ENCODE results near the gene VAMP4. TPM values are rescaled to one million over a fixed set of nuclear protein-coding genes. Genes with fewer than 3 reads are reported as not detected.

The VAMP4 gene
- total and polyA plus RNA-seq, 2 donors from 2014 or later: 7.5 to 15.3 TPM

DNA sequence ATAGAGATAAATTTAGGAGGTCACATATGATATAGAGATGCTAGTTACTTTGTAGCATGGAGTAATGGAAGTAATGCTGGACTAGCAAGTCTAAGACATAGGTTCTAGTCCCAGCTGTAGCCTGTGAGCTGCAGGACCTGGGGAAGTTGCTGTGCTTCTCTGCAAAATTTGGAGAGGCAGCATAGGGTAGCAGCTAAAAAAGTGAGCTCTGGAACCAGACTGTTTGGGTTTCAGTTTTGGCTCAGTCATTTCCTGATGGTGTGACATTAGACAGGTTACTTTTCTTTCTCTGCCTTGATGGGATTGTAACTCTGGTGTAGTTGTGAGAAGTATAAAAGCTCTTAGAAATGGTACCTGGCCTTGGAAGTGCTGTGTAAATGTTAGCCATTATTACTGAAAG is 42.9 kb upstream of the VAMP4 start:
- TF ChIP-seq, protein P1, sequence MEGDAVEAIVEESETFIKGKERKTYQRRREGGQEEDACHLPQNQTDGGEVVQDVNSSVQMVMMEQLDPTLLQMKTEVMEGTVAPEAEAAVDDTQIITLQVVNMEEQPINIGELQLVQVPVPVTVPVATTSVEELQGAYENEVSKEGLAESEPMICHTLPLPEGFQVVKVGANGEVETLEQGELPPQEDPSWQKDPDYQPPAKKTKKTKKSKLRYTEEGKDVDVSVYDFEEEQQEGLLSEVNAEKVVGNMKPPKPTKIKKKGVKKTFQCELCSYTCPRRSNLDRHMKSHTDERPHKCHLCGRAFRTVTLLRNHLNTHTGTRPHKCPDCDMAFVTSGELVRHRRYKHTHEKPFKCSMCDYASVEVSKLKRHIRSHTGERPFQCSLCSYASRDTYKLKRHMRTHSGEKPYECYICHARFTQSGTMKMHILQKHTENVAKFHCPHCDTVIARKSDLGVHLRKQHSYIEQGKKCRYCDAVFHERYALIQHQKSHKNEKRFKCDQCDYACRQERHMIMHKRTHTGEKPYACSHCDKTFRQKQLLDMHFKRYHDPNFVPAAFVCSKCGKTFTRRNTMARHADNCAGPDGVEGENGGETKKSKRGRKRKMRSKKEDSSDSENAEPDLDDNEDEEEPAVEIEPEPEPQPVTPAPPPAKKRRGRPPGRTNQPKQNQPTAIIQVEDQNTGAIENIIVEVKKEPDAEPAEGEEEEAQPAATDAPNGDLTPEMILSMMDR (IDR thresholded peaks at IDR 0.05; ENCODE audit: borderline replicate concordance, extremely low read depth, insufficient read depth): no peak
- no peak for FAIRE-seq
- H3K27me3 ChIP-seq (ENCODE audit: control insufficient read depth, insufficient read depth, low read length): no peaks in the 10 kb centered on the region
- H3K9ac ChIP-seq (ENCODE audit: low read length in 3 of 3): no peak overlapping the region
- H3K4me1 ChIP-seq (ENCODE audit: control insufficient read depth in 2 of 3, insufficient read depth in 2 of 3, low read depth in 1 of 3, low read length in 3 of 3): peaks cover 4 to 15% (median 5%) of the 10 kb centered on the region in 3 donors
- H3K4me3 ChIP-seq (ENCODE audit: low read length in 3 of 3): peak overlapping the region in 1 of 3 donors; percentile 12
- no peak for DNase-seq
- H3K36me3 ChIP-seq (ENCODE audit: control insufficient read depth in 2 of 3, insufficient read depth in 3 of 3, low read length in 3 of 3): peaks cover 3 to 44% (median 31%) of the 10 kb centered on the region in 3 donors
- intact Hi-C loops (cut with DNase I): no loop called here
- H3K9me3 ChIP-seq (ENCODE audit: control insufficient read depth in 2 of 3, insufficient read depth in 1 of 3, low read length in 3 of 3): no peaks in the 10 kb centered on the region
- no peak overlapping the region for H3K27ac ChIP-seq (ENCODE audit: low read depth in 2 of 2, low read length in 2 of 2)

DNA sequence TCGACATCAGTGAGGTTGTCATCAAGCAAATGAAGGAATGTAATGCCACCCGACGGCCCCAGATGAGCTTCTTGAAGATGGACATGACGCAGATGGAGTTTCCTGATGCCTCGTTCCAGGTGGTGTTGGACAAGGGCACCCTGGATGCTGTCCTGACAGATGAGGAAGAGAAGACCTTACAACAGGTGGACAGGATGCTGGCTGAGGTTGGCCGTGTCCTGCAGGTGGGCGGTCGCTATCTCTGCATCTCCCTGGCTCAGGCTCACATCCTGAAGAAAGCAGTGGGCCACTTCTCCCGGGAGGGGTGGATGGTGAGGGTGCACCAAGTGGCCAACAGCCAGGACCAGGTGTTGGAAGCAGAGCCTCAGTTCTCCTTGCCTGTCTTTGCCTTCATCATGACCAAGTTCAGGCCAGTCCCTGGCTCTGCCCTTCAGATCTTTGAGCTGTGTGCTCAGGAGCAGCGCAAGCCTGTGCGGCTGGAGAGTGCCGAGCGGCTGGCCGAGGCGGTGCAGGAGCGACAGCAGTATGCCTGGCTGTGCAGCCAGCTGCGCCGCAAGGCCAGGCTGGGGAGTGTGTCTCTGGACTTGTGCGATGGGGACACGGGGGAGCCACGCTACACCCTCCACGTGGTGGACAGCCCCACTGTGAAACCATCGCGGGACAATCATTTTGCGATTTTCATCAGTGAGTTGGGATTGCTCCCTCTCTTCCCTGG is 42.1 kb upstream of the VAMP4 start:
- DNase-seq: no peak
- peaks cover 4 to 15% (median 5%) of the 10 kb centered on the region in 3 donors for H3K4me1 ChIP-seq (ENCODE audit: control insufficient read depth in 2 of 3, insufficient read depth in 2 of 3, low read depth in 1 of 3, low read length in 3 of 3)
- no peak overlapping the region for H3K27ac ChIP-seq (ENCODE audit: low read depth in 2 of 2, low read length in 2 of 2)
- no peak overlapping the region for H3K9ac ChIP-seq (ENCODE audit: low read length in 3 of 3)
- peaks cover 3 to 43% (median 29%) of the 10 kb centered on the region in 3 donors for H3K36me3 ChIP-seq (ENCODE audit: control insufficient read depth in 2 of 3, insufficient read depth in 3 of 3, low read length in 3 of 3)
- intact Hi-C loops (cut with DNase I): no loop called here
- FAIRE-seq: no peak
- no peaks in the 10 kb centered on the region for H3K9me3 ChIP-seq (ENCODE audit: control insufficient read depth in 2 of 3, insufficient read depth in 1 of 3, low read length in 3 of 3)
- H3K4me3 ChIP-seq (ENCODE audit: low read length in 3 of 3): no peak overlapping the region
- no peaks in the 10 kb centered on the region for H3K27me3 ChIP-seq (ENCODE audit: control insufficient read depth, insufficient read depth, low read length)
- TF ChIP-seq, protein P1 (IDR thresholded peaks at IDR 0.05; ENCODE audit: borderline replicate concordance, extremely low read depth, insufficient read depth): no peak

DNA sequence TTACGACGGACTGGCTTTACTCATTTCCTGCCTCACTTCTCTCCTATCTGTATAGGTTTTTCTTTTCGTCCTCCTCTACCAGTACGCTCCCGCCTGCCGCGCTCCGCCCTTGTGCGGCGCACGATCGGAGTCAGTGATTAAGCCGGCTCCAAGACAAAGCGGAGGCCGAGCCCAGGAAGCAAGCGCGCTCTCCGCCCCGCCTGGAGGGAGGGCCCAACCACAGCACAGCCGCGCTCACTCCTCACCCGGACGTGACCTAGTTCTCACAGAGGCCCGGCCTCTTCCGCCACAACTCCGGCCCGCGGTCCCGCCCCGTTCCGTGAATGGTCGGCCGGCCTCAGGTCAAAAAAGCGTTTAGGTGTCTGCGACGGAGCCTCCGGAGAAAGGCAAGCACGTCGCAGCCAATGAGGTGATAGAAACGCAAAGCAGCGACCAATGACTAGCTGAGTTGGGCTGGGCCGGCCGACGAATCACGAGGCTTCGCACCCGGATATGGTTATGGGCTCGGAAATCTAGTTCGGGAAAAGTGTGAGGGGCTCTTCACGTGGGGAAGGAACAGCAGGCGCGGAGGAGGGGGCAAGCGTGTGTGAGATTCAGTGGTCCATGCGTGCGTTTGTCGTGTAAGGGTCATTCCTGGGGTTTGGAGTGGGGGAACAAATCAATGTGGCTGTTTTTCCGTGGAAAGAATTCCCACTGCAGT is 39.5 kb upstream of the VAMP4 start, which contains the start of gene METTL13:
METTL13 (plus strand) TSS at position 485 of the 700 bp plus-strand sequence. CDS start 308 bp downstream, outside the sequence.
- TF ChIP-seq, protein P1 (IDR thresholded peaks at IDR 0.05; ENCODE audit: borderline replicate concordance, extremely low read depth, insufficient read depth): no peak
- peak within 1 kb of the TSS; percentile 63 to 88 for H3K27ac ChIP-seq (ENCODE audit: low read depth in 2 of 2, low read length in 2 of 2)
- DNase-seq (peak; percentile 99 to 100 (median 99)), FAIRE-seq (peak; percentile 98)
- peak within 1 kb of the TSS; percentile 85 to 99 (median 98) for H3K4me3 ChIP-seq (ENCODE audit: low read length in 3 of 3)
- peaks cover 0 to 21% (median 10%) of the 10 kb centered on the region in 3 donors for H3K36me3 ChIP-seq (ENCODE audit: control insufficient read depth in 2 of 3, insufficient read depth in 3 of 3, low read length in 3 of 3)
- H3K9me3 ChIP-seq (ENCODE audit: control insufficient read depth in 2 of 3, insufficient read depth in 1 of 3, low read length in 3 of 3): no peaks in the 10 kb centered on the region
- H3K9ac ChIP-seq (ENCODE audit: low read length in 3 of 3): peak within 1 kb of the TSS; percentile 87 to 96 (median 89)
- peaks cover 4 to 15% (median 5%) of the 10 kb centered on the region in 3 donors for H3K4me1 ChIP-seq (ENCODE audit: control insufficient read depth in 2 of 3, insufficient read depth in 2 of 3, low read depth in 1 of 3, low read length in 3 of 3)
- no peaks in the 10 kb centered on the region for H3K27me3 ChIP-seq (ENCODE audit: control insufficient read depth, insufficient read depth, low read length)
- intact Hi-C loops (cut with DNase I): no loop called here
